PC-3 (cell line): ENCODE results near the gene CSMD2. TPM values are rescaled to one million over a fixed set of nuclear protein-coding genes. Genes with fewer than 3 reads are reported as not detected.

ENCODE experiments used
- ATAC-seq: fragments of 200-7000 bp; cut with Tn5 transposase; 2 replicates; pipeline ENCODE4 v1.9.1; 2020; ENCODE audit warnings: mild to moderate bottlenecking, moderate library complexity
- BruUV-seq: library from RNA; stranded (reverse); fragments of 400-500 nt; replicated peaks from 2 replicates; lab custom pipeline; 2021; lab: Mats Ljungman, UMichigan
- CTCF ChIA-PET: fragments of 300-600 bp; sonication (Branson Sonifier 250); formaldehyde crosslinking; loops from one replicate; lab custom pipeline; 2022; ENCODE audit warnings: antibody characterized with exemption; lab: Charles Lee
- POLR2A ChIA-PET: fragments of 300-600 bp; sonication (Branson Sonifier 250); formaldehyde crosslinking; loops from one replicate; lab custom pipeline; 2022; ENCODE audit warnings: antibody characterized with exemption; ENCODE audit not compliant: unreplicated experiment; lab: Charles Lee
- DNase-seq: peaks from one replicate; pipeline ENCODE4 v3.0.0-alpha.2; 2015
- H2AFZ ChIP-seq: fragments of 300-600 bp; sonication (generic); 2 replicates; pipeline ENCODE4 v1.6.0; 2016; ENCODE audit warnings: antibody characterized with exemption, low read length
- H3F3A ChIP-seq: fragments of 300-600 bp; sonication (generic); one replicate; pipeline ENCODE4 v1.6.0; 2017; ENCODE audit warnings: antibody characterized with exemption, low read length, control low read depth, mild to moderate bottlenecking; ENCODE audit not compliant: unreplicated experiment
- H3K27ac ChIP-seq: fragments of 300-600 bp; sonication (generic); 2 replicates; pipeline ENCODE4 v1.5.1; 2016; ENCODE audit warnings: mild to moderate bottlenecking, low read length
- H3K27me3 ChIP-seq: fragments of 300-600 bp; sonication (generic); 2 replicates; pipeline ENCODE4 v1.6.1; 2016; ENCODE audit warnings: low read length, mixed read lengths
- H3K36me3 ChIP-seq: fragments of 300-600 bp; sonication (generic); 2 replicates; pipeline ENCODE4 v1.6.1; 2016; ENCODE audit warnings: low read depth, mixed run types, low read length, mixed read lengths
- H3K4me1 ChIP-seq: fragments of 300-600 bp; sonication (generic); 2 replicates; pipeline ENCODE4 v1.5.1; 2016; ENCODE audit warnings: low read length; ENCODE audit not compliant: insufficient read depth
- H3K4me2 ChIP-seq: fragments of 300-600 bp; sonication (generic); 2 replicates; pipeline ENCODE4 v1.6.0; 2016; ENCODE audit warnings: low read length
- H3K4me3 ChIP-seq: fragments of 300-600 bp; sonication (generic); 2 replicates; pipeline ENCODE4 v1.5.1; 2016; ENCODE audit warnings: mild to moderate bottlenecking, low read length, mixed read lengths
- H3K79me2 ChIP-seq: fragments of 300-600 bp; sonication (generic); 2 replicates; pipeline ENCODE4 v1.6.1; 2017; ENCODE audit warnings: low read length, mixed read lengths
- H3K9ac ChIP-seq: fragments of 300-600 bp; sonication (generic); 2 replicates; pipeline ENCODE4 v1.6.0; 2016; ENCODE audit warnings: mild to moderate bottlenecking, low read length
- H3K9me2 ChIP-seq: fragments of 300-600 bp; sonication (generic); replicated peaks from 2 replicates; pipeline ENCODE4 v1.6.1; 2016; ENCODE audit warnings: mixed run types, low read length, mixed read lengths
- H3K9me3 ChIP-seq: fragments of 300-600 bp; sonication (generic); 2 replicates; pipeline ENCODE4 v1.6.1; 2016; ENCODE audit warnings: low read length, mixed read lengths
- H4K20me1 ChIP-seq: fragments of 300-600 bp; sonication (generic); 2 replicates; pipeline ENCODE4 v1.6.1; 2016; ENCODE audit warnings: low read length, mixed read lengths
- CTCF ChIP-seq: fragments of 300-600 bp; sonication (generic); conservative IDR thresholded peaks from 2 replicates; pipeline ENCODE4 v1.5.1; 2017; ENCODE audit warnings: antibody characterized with exemption, low read depth, mild to moderate bottlenecking, low read length
- EZH2 ChIP-seq: fragments of 300-600 bp; sonication (generic); IDR thresholded peaks from one replicate; pipeline ENCODE4 v1.6.1; 2017; ENCODE audit warnings: antibody characterized with exemption, mild to moderate bottlenecking, low read length; ENCODE audit not compliant: unreplicated experiment
- EZH2phosphoT487 ChIP-seq: fragments of 300-600 bp; sonication (generic); IDR thresholded peaks from 2 replicates; pipeline ENCODE4 v1.6.1; 2018; ENCODE audit warnings: mild to moderate bottlenecking, antibody characterized with exemption, low read length, borderline replicate concordance
- intact Hi-C: fragments of 100-400 bp; cut with micrococcal nuclease; formaldehyde crosslinking; loops from 2 replicates; pipeline ENCODE4 v1.9.0; 2023
- total RNA-seq: library from RNA; depleted of rRNA; stranded (reverse); fragments of >200 nt; gene quantifications from 2 replicates; pipeline ENCODE4 v1.2.3, GENCODE V29; 2014

Gene CSMD2
- total RNA-seq, 1 experiment from 2014 or later = not detected

GRCh38 chr1:33970148-33970825 is 194.7 kb downstream of the CSMD2 start:
- no peak for TF ChIP-seq EZH2phosphoT487
- intact Hi-C loops = no loop called here
- H4K20me1 ChIP-seq = no peaks in the 10 kb centered on the region
- H3K36me3 ChIP-seq = no peaks in the 10 kb centered on the region
- no peak overlapping the region for H2AFZ ChIP-seq
- H3K4me1 ChIP-seq = no peaks in the 10 kb centered on the region
- H3F3A ChIP-seq = no peaks in the 10 kb centered on the region
- H3K9me2 ChIP-seq = no peaks in the 10 kb centered on the region
- DNase-seq = no peak
- no peak overlapping the region for H3K4me2 ChIP-seq
- 0 out of 2 replicates have a peak, but pooled peaks cover 6% of the 10 kb centered on the region for H3K27me3 ChIP-seq
- no peak overlapping the region for H3K27ac ChIP-seq
- no peak overlapping the region for H3K4me3 ChIP-seq
- no peak overlapping the region for H3K9ac ChIP-seq
- no TSS peak for BruUV-seq
- ChIA-PET CTCF (no interaction called here), POLR2A (no interaction called here)
- H3K9me3 ChIP-seq = no peaks in the 10 kb centered on the region
- H3K79me2 ChIP-seq = no peaks in the 10 kb centered on the region
- ATAC-seq = no peak

GRCh38 chr1:33966346-33967141 is 198.5 kb downstream of the CSMD2 start:
- no peak overlapping the region for H2AFZ ChIP-seq
- H4K20me1 ChIP-seq = no peaks in the 10 kb centered on the region
- no peak for DNase-seq
- ATAC-seq = no peak
- POLR2A ChIA-PET = no interaction called here
- H3K9me2 ChIP-seq = no peaks in the 10 kb centered on the region
- H3K27ac ChIP-seq = no peak overlapping the region
- TF ChIP-seq EZH2 = no peak
- no peak for TF ChIP-seq EZH2phosphoT487
- no peak for TF ChIP-seq CTCF
- intact Hi-C loops = no loop called here
- H3K4me3 ChIP-seq = no peak overlapping the region
- H3K79me2 ChIP-seq = no peaks in the 10 kb centered on the region
- H3K4me2 ChIP-seq = no peak overlapping the region
- CTCF ChIA-PET = no interaction called here
- H3K9me3 ChIP-seq = no peaks in the 10 kb centered on the region
- no TSS peak for BruUV-seq
- no peaks in the 10 kb centered on the region for H3K36me3 ChIP-seq
- H3K27me3 ChIP-seq = no peaks in the 10 kb centered on the region
- H3K4me1 ChIP-seq = no peaks in the 10 kb centered on the region
- H3F3A ChIP-seq = no peaks in the 10 kb centered on the region
- H3K9ac ChIP-seq = no peak overlapping the region

DNA sequence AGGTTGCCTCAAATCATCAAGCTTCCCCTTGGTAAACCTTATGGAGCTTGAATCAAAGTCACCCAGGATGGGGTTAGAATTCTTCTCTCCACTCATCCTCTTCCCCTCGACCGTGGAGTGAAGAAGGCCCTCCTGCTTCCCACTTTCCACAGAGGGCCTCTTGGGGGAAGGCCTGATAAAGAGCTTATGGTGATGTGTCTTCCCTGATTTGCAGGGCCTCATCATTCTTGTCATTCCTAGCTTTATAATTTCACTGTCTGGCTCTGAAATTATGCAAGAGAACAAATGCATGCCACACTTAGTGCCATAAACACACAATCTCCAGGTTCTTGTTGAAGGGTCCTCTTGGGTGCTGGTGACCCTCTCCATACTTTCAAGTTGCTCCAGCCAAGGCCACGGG is 199.9 kb downstream of the CSMD2 start:
- DNase-seq = no peak
- H3K27ac ChIP-seq = no peak overlapping the region
- no peaks in the 10 kb centered on the region for H4K20me1 ChIP-seq
- H3K4me1 ChIP-seq = no peaks in the 10 kb centered on the region
- TF ChIP-seq EZH2 = no peak
- TF ChIP-seq EZH2phosphoT487 = no peak
- no peak for TF ChIP-seq CTCF
- no peak overlapping the region for H3K9ac ChIP-seq
- ChIA-PET POLR2A (no interaction called here), CTCF (no interaction called here)
- H3F3A ChIP-seq = no peaks in the 10 kb centered on the region
- intact Hi-C loops = no loop called here
- H3K4me2 ChIP-seq = no peak overlapping the region
- H3K27me3 ChIP-seq = no peaks in the 10 kb centered on the region
- H3K79me2 ChIP-seq = no peaks in the 10 kb centered on the region
- no peaks in the 10 kb centered on the region for H3K9me2 ChIP-seq
- no peak overlapping the region for H3K4me3 ChIP-seq
- no TSS peak for BruUV-seq
- H3K9me3 ChIP-seq = no peaks in the 10 kb centered on the region
- no peak overlapping the region for H2AFZ ChIP-seq
- H3K36me3 ChIP-seq = no peaks in the 10 kb centered on the region
- no peak for ATAC-seq
